Hippocampal formation (tissue), 2 donors: Measurements from ENCODE around the gene CER1.

ENCODE experiments used
- DNase-seq, 2 donors: peaks; one replicate each; lab custom pipeline; 2025; lab: John Stamatoyannopoulos, UW

Gene CER1

GRCh38 chr9:14722391-14723035 is at the start of gene CER1:
CER1 (minus strand) TSS chr9:14722733; CDS start chr9:14722672, 61 bp downstream.
- DNase-seq = no peak

- no peak for DNase-seq
Measured at GRCh38 chr9:14770592-14770991, 48.1 kb upstream of the CER1 start.

- no peak for DNase-seq
Measured at GRCh38 chr9:14769230-14769571, 46.7 kb upstream of the CER1 start.

GRCh38 chr9:14768405-14769229 is 46.1 kb upstream of the CER1 start:
- DNase-seq = peak in 1 of 2 donors; percentile 59

- no peak for DNase-seq
Measured at GRCh38 chr9:14766299-14766698, 43.8 kb upstream of the CER1 start.

- DNase-seq = no peak
Measured at GRCh38 chr9:14761584-14761983, 39.1 kb upstream of the CER1 start.

GRCh38 chr9:14760060-14760459 is 37.5 kb upstream of the CER1 start:
- no peak for DNase-seq

- no peak for DNase-seq
Measured at GRCh38 chr9:14756291-14756690, 33.8 kb upstream of the CER1 start.

GRCh38 chr9:14752871-14753270 is 30.3 kb upstream of the CER1 start:
- DNase-seq = no peak

GRCh38 chr9:14752271-14752670 is 29.7 kb upstream of the CER1 start:
- no peak for DNase-seq

GRCh38 chr9:14750821-14751220 is 28.3 kb upstream of the CER1 start:
- no peak for DNase-seq

- no peak for DNase-seq
Measured at GRCh38 chr9:14749741-14750211, 27.2 kb upstream of the CER1 start.

GRCh38 chr9:14748373-14748772 is 25.8 kb upstream of the CER1 start:
- DNase-seq = no peak

GRCh38 chr9:14747111-14747510 is 24.6 kb upstream of the CER1 start:
- DNase-seq = no peak

- DNase-seq = no peak
Measured at GRCh38 chr9:14746626-14747025, 24.1 kb upstream of the CER1 start.

- DNase-seq = no peak
Measured at GRCh38 chr9:14744768-14745167, 22.2 kb upstream of the CER1 start.

GRCh38 chr9:14741369-14741768 is 18.8 kb upstream of the CER1 start:
- no peak for DNase-seq

GRCh38 chr9:14733133-14733532 is 10.6 kb upstream of the CER1 start:
- no peak for DNase-seq

GRCh38 chr9:14731294-14731981 is 8.9 kb upstream of the CER1 start:
- DNase-seq = no peak

GRCh38 chr9:14730461-14730898 is 7.9 kb upstream of the CER1 start:
- no peak for DNase-seq

- DNase-seq = no peak
Measured at GRCh38 chr9:14723301-14723700, 768 bp upstream of the CER1 start.

GRCh38 chr9:14719231-14719923 is 3.2 kb downstream of the CER1 start:
- no peak for DNase-seq
